B cell (primary cell): ENCODE results near the gene AKR1A1. TPM values are rescaled to one million over a fixed set of nuclear protein-coding genes. Genes with fewer than 3 reads are reported as not detected.

Source experiments
- ATAC-seq: fragments of 200-7000 bp; cut with Tn5 transposase; one replicate; pipeline ENCODE4 v1.10.0; 2021; ENCODE audit warnings: low read depth, mild to moderate bottlenecking, moderate number of reproducible peaks, moderate library complexity
- CTCF ChIA-PET: fragments of 350-600 bp; sonication (Branson Sonifier 250); formaldehyde crosslinking; loops from one replicate; lab custom pipeline; 2021; ENCODE audit warnings: antibody characterized with exemption, inconsistent platforms; lab: Charles Lee
- POLR2A ChIA-PET: fragments of 350-600 bp; sonication (Branson Sonifier 250); formaldehyde crosslinking; loops from one replicate; lab custom pipeline; 2021; ENCODE audit warnings: antibody characterized with exemption; lab: Charles Lee
- DNase-seq: peaks from one replicate; pipeline ENCODE4 v3.0.0; 2013
- H2AFZ ChIP-seq: 2 replicates; pipeline ENCODE4 v1.6.1; 2012; ENCODE audit warnings: mild to moderate bottlenecking, low read depth, low read length; ENCODE audit not compliant: insufficient read depth, poor library complexity, severe bottlenecking
- H3K27ac ChIP-seq, 2 donors: 1 replicate in 1 of 2; 2 replicates in 1 of 2; pipeline ENCODE4 v1.5.1; 2012 to 2013; ENCODE audit warnings: low read length in 2 of 2, mild to moderate bottlenecking in 2 of 2, moderate library complexity in 1 of 2
- H3K27me3 ChIP-seq, 4 experiments: fragments of 200-600 bp in 1 of 4; sonication (generic) in 1 of 4; replicated peaks in 1 of 4; 1 replicate in 2 of 4; 2 replicates in 2 of 4; pipeline versions ENCODE4 v1.6.1 to v1.7.0; 2013 to 2016; ENCODE audit warnings: low read length in 3 of 4, mild to moderate bottlenecking in 2 of 4, mixed read lengths in 1 of 4, moderate library complexity in 1 of 4; ENCODE audit not compliant: insufficient read depth in 4 of 4, control insufficient read depth in 3 of 4; ENCODE audit errors: control extremely low read depth in 1 of 4
- H3K36me3 ChIP-seq, 2 experiments: replicated peaks in 1 of 2; 1 replicate in 1 of 2; 2 replicates in 1 of 2; pipeline versions ENCODE4 v1.6.1 to v1.7.1; 2013; ENCODE audit warnings: low read length in 1 of 2; ENCODE audit not compliant: insufficient read depth in 2 of 2, control insufficient read depth in 1 of 2; ENCODE audit errors: control extremely low read depth in 1 of 2, extremely low read depth in 1 of 2
- H3K4me1 ChIP-seq, 2 donors: fragments of 200-600 bp in 1 of 2; sonication (generic) in 1 of 2; 1 replicate in 1 of 2; 2 replicates in 1 of 2; pipeline versions ENCODE4 v1.5.1 to v1.6.1; 2013 to 2017; ENCODE audit warnings: low read length in 2 of 2; ENCODE audit not compliant: control insufficient read depth in 2 of 2, insufficient read depth in 2 of 2
- H3K4me2 ChIP-seq: replicated peaks from 2 replicates; pipeline ENCODE3; 2012; ENCODE audit warnings: mild to moderate bottlenecking, low read depth, low read length; ENCODE audit not compliant: poor library complexity, severe bottlenecking
- H3K4me3 ChIP-seq, 5 experiments: fragments of 200-600 bp in 1 of 5; sonication (generic) in 1 of 5; 1 replicate in 3 of 5; 2 replicates in 2 of 5; pipeline versions ENCODE4 v1.5.1 to v1.7.0; 2011 to 2016; ENCODE audit warnings: low read length in 4 of 5, mild to moderate bottlenecking in 4 of 5, low read depth in 2 of 5, control low read depth in 1 of 5, moderate library complexity in 1 of 5; ENCODE audit not compliant: insufficient read depth in 1 of 5; ENCODE audit errors: control extremely low read depth in 1 of 5, extremely low read depth in 1 of 5
- H3K79me2 ChIP-seq: fragments of 200-600 bp; sonication (generic); one replicate; pipeline ENCODE4 v1.6.0; 2016; ENCODE audit warnings: low read length; ENCODE audit not compliant: control insufficient read depth, insufficient read depth
- H3K9ac ChIP-seq: fragments of 200-600 bp; sonication (generic); 2 replicates; pipeline ENCODE4 v1.6.1; 2017; ENCODE audit warnings: mild to moderate bottlenecking, low read length, moderate library complexity
- H3K9me3 ChIP-seq, 3 donors: one replicate each; pipeline versions ENCODE4 v1.6.1 to v1.7.1; 2013; ENCODE audit warnings: low read length in 2 of 3; ENCODE audit not compliant: control insufficient read depth in 2 of 3, insufficient read depth in 1 of 3; ENCODE audit errors: control extremely low read depth in 1 of 3
- H4K20me1 ChIP-seq: 2 replicates; pipeline ENCODE4 v1.6.0; 2012; ENCODE audit warnings: mild to moderate bottlenecking, low read length; ENCODE audit not compliant: insufficient read depth, control insufficient read depth, poor library complexity, severe bottlenecking
- H3K27ac Mint-ChIP-seq: one replicate; pipeline ENCODE4 v1.8.0; 2021; ENCODE audit warnings: mixed read lengths
- H3K27me3 Mint-ChIP-seq: one replicate; pipeline ENCODE4 v1.8.0; 2021; ENCODE audit warnings: mixed read lengths
- H3K4me1 Mint-ChIP-seq: one replicate; pipeline ENCODE4 v1.8.0; 2021; ENCODE audit warnings: mixed read lengths
- H3K4me3 Mint-ChIP-seq: one replicate; pipeline ENCODE4 v1.8.0; 2021; ENCODE audit warnings: mixed read lengths
- H3K9me3 Mint-ChIP-seq: one replicate; pipeline ENCODE4 v1.8.0; 2022; ENCODE audit warnings: mixed read lengths; ENCODE audit not compliant: insufficient read depth
- CTCF ChIP-seq: fragments of 200-600 bp; IDR thresholded peaks from one replicate; pipeline ENCODE4 v1.8.0; 2022; ENCODE audit warnings: antibody characterized with exemption, mild to moderate bottlenecking
- EZH2 ChIP-seq: IDR thresholded peaks from 2 replicates; pipeline ENCODE4 v1.6.1; 2012; ENCODE audit warnings: borderline replicate concordance, low read depth, mild to moderate bottlenecking, moderate library complexity, low read length; ENCODE audit not compliant: insufficient read depth, poor library complexity, severe bottlenecking
- WGBS: methylation state at CpG from one replicate; pipeline ENCODE4 v1.1.5; 2013; ENCODE audit warnings: missing lambda C conversion rate; ENCODE audit not compliant: insufficient coverage; 5-methylcytosine and 5-hydroxymethylcytosine counted together
- intact Hi-C: fragments of 100-400 bp; cut with micrococcal nuclease; formaldehyde crosslinking; loops from one replicate; pipeline ENCODE4 v1.10.0; 2022
- polyA minus RNA-seq: library from RNA; depleted of rRNA, polyadenylated mRNA; stranded (reverse); fragments of >200 nt; gene quantifications from 2 replicates; pipeline ENCODE4 v1.2.3, GENCODE V29; 2012
- polyA plus RNA-seq: library from polyadenylated mRNA; depleted of rRNA; stranded (reverse); fragments of >200 nt; gene quantifications from 2 replicates; pipeline ENCODE4 v1.2.3, GENCODE V29; 2012
- total RNA-seq, 2 donors: library from RNA; stranded (reverse); fragments of 120-200 nt in 1 of 2; gene quantifications; 1 replicate in 1 of 2; 2 replicates in 1 of 2; pipeline versions ENCODE4 v1.2.3 to v1.2.4, GENCODE V29; 2013 to 2022

Gene AKR1A1
- total RNA-seq (101 and 145 TPM in 2 replicates), polyA plus RNA-seq (143 and 163 TPM in 2 replicates), polyA minus RNA-seq (77.0 and 83.3 TPM in 2 replicates)
- 99.0 TPM for total RNA-seq (2013)

- peaks cover 30% of the 10 kb centered on the region for H3K4me1 Mint-ChIP-seq
- peaks cover 2% of the 10 kb centered on the region for H4K20me1 ChIP-seq
- TF ChIP-seq EZH2 (no peak), CTCF (no peak)
- no peaks in the 10 kb centered on the region for H3K27me3 ChIP-seq
- peaks cover 23 to 28% of the 10 kb centered on the region in 2 donors for H3K4me1 ChIP-seq
- DNase-seq = peak; percentile 96
- ChIA-PET POLR2A (interaction anchor here (0.7 to 2.2 kb wide), 6 partner anchors 9 to 751 kb away, joined by 3 to 27 read pairs (median 5); partner anchors contain the start of genes CCDC163, MMACHC, PLK3 and PRDX1), CTCF (interaction anchor here (0.5 to 1.9 kb wide), 8 partner anchors 19 to 191 kb away, joined by 3 to 26 read pairs (median 4); partner anchors contain the start of genes CCDC163, MMACHC and NASP)
- peak within 1 kb of the TSS; percentile 75 for H3K4me2 ChIP-seq
- H3K9me3 Mint-ChIP-seq = no peaks in the 10 kb centered on the region
- H3K27me3 Mint-ChIP-seq = no peaks in the 10 kb centered on the region
- H3K4me3 ChIP-seq = peak within 1 kb of the TSS; percentile 65 to 100 (median 90)
- peaks cover 53% of the 10 kb centered on the region for H3K79me2 ChIP-seq
- peak within 1 kb of the TSS; percentile 96 for H3K27ac Mint-ChIP-seq
- peak; percentile 93 for ATAC-seq
- H3K36me3 ChIP-seq = peaks cover 0 to 13% of the 10 kb centered on the region in 2 experiments
- 3% methylated on average over 44 of the region's 47 CpGs for WGBS
- peak within 1 kb of the TSS; percentile 96 for H2AFZ ChIP-seq
- peak within 1 kb of the TSS; percentile 96 for H3K9ac ChIP-seq
- intact Hi-C loops = loop anchor here (1.0 kb wide), 4 partner anchors 20 to 50 kb away; partner anchors contain the start of genes CCDC163, MMACHC and PRDX1
- H3K4me3 Mint-ChIP-seq = peak within 1 kb of the TSS; percentile 97
- peak within 1 kb of the TSS; percentile 84 to 96 for H3K27ac ChIP-seq
- no peaks in the 10 kb centered on the region for H3K9me3 ChIP-seq
Measured at GRCh38 chr1:45550401-45551351, at the start of gene AKR1A1. AKR1A1 (plus strand) TSS chr1:45550826; CDS start chr1:45561795, 10,969 bp downstream.
